Neural progenitor cell (in vitro differentiated cells): Measurements from ENCODE around the gene NOX3. TPM values are rescaled to one million over a fixed set of nuclear protein-coding genes. Genes with fewer than 3 reads are reported as not detected.

ENCODE experiments used
- DNase-seq: peaks from one replicate; pipeline ENCODE4 v3.0.0-alpha.2; 2016; ENCODE audit warnings: low spot score
- H2AFZ ChIP-seq: fragments of 200-600 bp; sonication (generic); replicated peaks from 2 replicates; pipeline ENCODE4 v1.6.1; 2016; ENCODE audit warnings: antibody characterized with exemption
- H3F3A ChIP-seq: fragments of 200-600 bp; sonication (generic); 2 replicates; pipeline ENCODE4 v1.6.1; 2016; ENCODE audit warnings: antibody characterized with exemption, low read depth
- H3K27ac ChIP-seq: fragments of 200-600 bp; sonication (generic); 2 replicates; pipeline ENCODE4 v1.5.1; 2016; ENCODE audit warnings: mild to moderate bottlenecking
- H3K27me3 ChIP-seq: fragments of 200-600 bp; sonication (generic); 2 replicates; pipeline ENCODE4 v1.6.1; 2016; ENCODE audit warnings: mild to moderate bottlenecking, moderate library complexity
- H3K36me3 ChIP-seq: fragments of 200-600 bp; sonication (generic); 2 replicates; pipeline ENCODE4 v1.5.1; 2016
- H3K4me1 ChIP-seq: fragments of 200-600 bp; sonication (generic); 2 replicates; pipeline ENCODE4 v1.6.1; 2016; ENCODE audit warnings: mixed run types
- H3K4me2 ChIP-seq: fragments of 200-600 bp; sonication (generic); 2 replicates; pipeline ENCODE4 v1.6.1; 2016
- H3K4me3 ChIP-seq: fragments of 200-600 bp; sonication (generic); 2 replicates; pipeline ENCODE4 v1.5.1; 2016
- H3K79me2 ChIP-seq: fragments of 200-600 bp; sonication (generic); 2 replicates; pipeline ENCODE4 v1.6.1; 2016; ENCODE audit warnings: low read depth
- H3K9ac ChIP-seq: fragments of 200-600 bp; sonication (generic); 2 replicates; pipeline ENCODE4 v1.6.1; 2016
- H3K9me3 ChIP-seq: fragments of 200-600 bp; sonication (generic); 2 replicates; pipeline ENCODE4 v1.5.1; 2016; ENCODE audit warnings: low read depth
- H4K20me1 ChIP-seq: fragments of 200-600 bp; sonication (generic); 2 replicates; pipeline ENCODE4 v1.6.1; 2016; ENCODE audit warnings: low read depth
- H3K27ac Mint-ChIP-seq: 3 replicates; pipeline ENCODE4 v1.8.0; 2021; ENCODE audit warnings: mixed read lengths
- H3K27me3 Mint-ChIP-seq: 2 replicates; pipeline ENCODE4 v1.8.0; 2022; ENCODE audit warnings: low read depth, mild to moderate bottlenecking, inconsistent platforms, moderate library complexity, mixed read lengths; ENCODE audit not compliant: insufficient read depth
- H3K36me3 Mint-ChIP-seq: 3 replicates; pipeline ENCODE4 v1.8.0; 2021; ENCODE audit warnings: mixed read lengths
- H3K4me1 Mint-ChIP-seq: 3 replicates; pipeline ENCODE4 v1.8.0; 2021; ENCODE audit warnings: mixed read lengths
- H3K4me3 Mint-ChIP-seq: 3 replicates; pipeline ENCODE4 v1.8.0; 2021; ENCODE audit warnings: mild to moderate bottlenecking, moderate library complexity, mixed read lengths
- H3K9me3 Mint-ChIP-seq: 3 replicates; pipeline ENCODE4 v1.8.0; 2020; ENCODE audit warnings: mixed read lengths
- EZH2 ChIP-seq: fragments of 200-600 bp; sonication (generic); IDR thresholded peaks from 2 replicates; pipeline ENCODE4 v1.6.1; 2017; ENCODE audit warnings: antibody characterized with exemption, mild to moderate bottlenecking, moderate library complexity
- EZH2phosphoT487 ChIP-seq: fragments of 200-600 bp; sonication (generic); IDR thresholded peaks from 2 replicates; pipeline ENCODE4 v1.6.1; 2017; ENCODE audit warnings: antibody characterized with exemption
- total RNA-seq: library from RNA; depleted of rRNA; stranded (reverse); fragments of >200 nt; gene quantifications from 2 replicates; pipeline ENCODE4 v1.2.3, GENCODE V29; 2015; ENCODE audit warnings: low replicate concordance
- TF ChIP-seq, protein P1 (sequence below): fragments of 200-600 bp; sonication (generic); IDR thresholded peaks from 2 replicates; pipeline ENCODE4 v1.5.1; 2017; ENCODE audit warnings: antibody characterized with exemption, mild to moderate bottlenecking

The NOX3 gene
- total RNA-seq, 1 donor from 2014 or later, result not detected

DNA sequence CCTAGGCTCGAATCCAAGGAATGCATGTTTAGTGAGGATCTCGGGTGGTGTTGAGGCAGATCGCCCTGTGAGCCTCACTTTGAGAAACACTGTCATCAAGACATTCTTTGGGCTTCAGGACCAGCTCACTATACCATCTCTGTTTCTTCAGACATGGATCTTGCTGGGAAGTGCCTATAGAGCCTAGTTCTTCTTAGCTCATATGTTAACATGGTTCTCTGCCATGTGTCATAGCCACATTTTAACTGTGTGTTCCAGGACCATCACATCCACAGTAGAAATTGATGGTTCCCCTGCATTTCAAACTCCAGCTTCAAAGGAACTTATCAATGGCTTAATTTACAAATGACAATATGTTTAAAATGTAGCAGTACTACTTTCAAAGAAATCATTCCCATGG lies 57.4 kb downstream of the NOX3 start:
- H3K27me3 ChIP-seq, result no peaks in the 10 kb centered on the region
- peaks cover 12% of the 10 kb centered on the region for H3K4me1 ChIP-seq
- no peak overlapping the region for H3K4me3 ChIP-seq
- no peaks in the 10 kb centered on the region for H3K9me3 ChIP-seq
- Mint-ChIP-seq H3K4me1 (peaks cover 5% of the 10 kb centered on the region), H3K27me3 (peaks cover 2% of the 10 kb centered on the region), H3K9me3 (no peaks in the 10 kb centered on the region), H3K27ac (no peak overlapping the region), H3K4me3 (no peak overlapping the region), H3K36me3 (no peaks in the 10 kb centered on the region)
- H3K27ac ChIP-seq, result no peak overlapping the region
- no peak for DNase-seq
- H3K9ac ChIP-seq, result no peak overlapping the region
- H3K4me2 ChIP-seq, result no peak overlapping the region
- H3K79me2 ChIP-seq, result no peaks in the 10 kb centered on the region
- no peaks in the 10 kb centered on the region for H3F3A ChIP-seq
- H3K36me3 ChIP-seq, result no peaks in the 10 kb centered on the region
- H2AFZ ChIP-seq, result no peak overlapping the region
- TF ChIP-seq EZH2, result no peak
- no peak for TF ChIP-seq EZH2phosphoT487
- TF ChIP-seq, protein P1, sequence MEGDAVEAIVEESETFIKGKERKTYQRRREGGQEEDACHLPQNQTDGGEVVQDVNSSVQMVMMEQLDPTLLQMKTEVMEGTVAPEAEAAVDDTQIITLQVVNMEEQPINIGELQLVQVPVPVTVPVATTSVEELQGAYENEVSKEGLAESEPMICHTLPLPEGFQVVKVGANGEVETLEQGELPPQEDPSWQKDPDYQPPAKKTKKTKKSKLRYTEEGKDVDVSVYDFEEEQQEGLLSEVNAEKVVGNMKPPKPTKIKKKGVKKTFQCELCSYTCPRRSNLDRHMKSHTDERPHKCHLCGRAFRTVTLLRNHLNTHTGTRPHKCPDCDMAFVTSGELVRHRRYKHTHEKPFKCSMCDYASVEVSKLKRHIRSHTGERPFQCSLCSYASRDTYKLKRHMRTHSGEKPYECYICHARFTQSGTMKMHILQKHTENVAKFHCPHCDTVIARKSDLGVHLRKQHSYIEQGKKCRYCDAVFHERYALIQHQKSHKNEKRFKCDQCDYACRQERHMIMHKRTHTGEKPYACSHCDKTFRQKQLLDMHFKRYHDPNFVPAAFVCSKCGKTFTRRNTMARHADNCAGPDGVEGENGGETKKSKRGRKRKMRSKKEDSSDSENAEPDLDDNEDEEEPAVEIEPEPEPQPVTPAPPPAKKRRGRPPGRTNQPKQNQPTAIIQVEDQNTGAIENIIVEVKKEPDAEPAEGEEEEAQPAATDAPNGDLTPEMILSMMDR, result no peak
- H4K20me1 ChIP-seq, result no peaks in the 10 kb centered on the region

DNA sequence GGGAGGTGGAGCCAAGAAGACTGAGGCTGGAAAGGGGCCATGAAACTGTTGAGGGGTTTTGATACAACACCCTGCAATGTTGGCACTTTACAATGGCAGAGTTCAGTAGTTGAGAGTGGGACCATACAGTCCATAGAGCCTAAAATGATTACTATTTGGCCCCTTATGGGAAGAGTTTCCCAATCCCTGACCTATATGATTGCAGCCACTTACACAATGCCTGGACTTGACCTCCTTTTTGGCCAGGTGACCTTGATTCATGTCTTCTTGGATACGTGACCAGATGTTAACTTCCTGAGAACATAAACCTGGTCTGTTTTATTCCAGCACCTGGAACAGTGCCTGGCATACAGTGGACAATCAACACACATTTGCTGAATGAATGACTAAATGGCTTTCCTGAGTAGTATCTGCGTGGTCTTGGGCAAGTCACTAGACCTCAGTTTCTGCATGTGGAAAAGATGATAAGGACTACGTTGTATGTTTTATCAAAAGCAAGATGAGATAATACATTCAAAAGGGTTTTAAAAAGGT lies 58.4 kb downstream of the NOX3 start:
- peaks cover 3% of the 10 kb centered on the region for H3K4me1 ChIP-seq
- no peak for TF ChIP-seq EZH2phosphoT487
- TF ChIP-seq, protein P1, result no peak
- TF ChIP-seq EZH2, result no peak
- no peaks in the 10 kb centered on the region for H3K9me3 Mint-ChIP-seq
- H4K20me1 ChIP-seq, result no peaks in the 10 kb centered on the region
- no peak overlapping the region for H3K27ac ChIP-seq
- no peaks in the 10 kb centered on the region for H3K9me3 ChIP-seq
- H3K9ac ChIP-seq, result no peak overlapping the region
- no peak for DNase-seq
- no peak overlapping the region for H3K27ac Mint-ChIP-seq
- no peaks in the 10 kb centered on the region for H3K27me3 ChIP-seq
- H3F3A ChIP-seq, result no peaks in the 10 kb centered on the region
- H2AFZ ChIP-seq, result no peak overlapping the region
- no peaks in the 10 kb centered on the region for H3K79me2 ChIP-seq
- H3K4me3 ChIP-seq, result no peak overlapping the region
- H3K27me3 Mint-ChIP-seq, result peaks cover 2% of the 10 kb centered on the region
- H3K4me3 Mint-ChIP-seq, result no peak overlapping the region
- no peaks in the 10 kb centered on the region for H3K36me3 Mint-ChIP-seq
- H3K36me3 ChIP-seq, result no peaks in the 10 kb centered on the region
- peaks cover 5% of the 10 kb centered on the region for H3K4me1 Mint-ChIP-seq
- no peak overlapping the region for H3K4me2 ChIP-seq

DNA sequence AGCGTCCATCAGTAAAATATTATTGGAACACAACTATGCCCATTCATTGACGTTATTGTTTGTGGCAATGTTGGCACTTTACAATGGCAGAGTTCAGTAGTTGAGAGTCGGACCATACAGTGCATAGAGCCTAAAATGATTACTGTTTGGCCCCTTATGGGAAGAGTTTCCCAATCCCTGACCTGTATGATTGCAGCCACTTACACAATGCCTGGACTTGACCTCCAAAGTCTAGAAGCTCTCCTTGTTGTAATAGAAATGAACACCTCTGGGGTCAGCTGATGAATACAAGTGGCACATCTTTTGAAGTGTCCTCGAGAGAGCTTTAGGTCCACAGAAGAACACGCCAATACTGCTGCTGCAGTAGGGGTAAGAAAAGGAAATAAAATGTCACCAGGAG lies 59.0 kb downstream of the NOX3 start:
- H3K9me3 Mint-ChIP-seq, result no peaks in the 10 kb centered on the region
- H3K36me3 Mint-ChIP-seq, result no peaks in the 10 kb centered on the region
- Histone ChIP-seq H3K4me2 (no peak overlapping the region), H2AFZ (no peak overlapping the region), H3K27me3 (no peaks in the 10 kb centered on the region), H3K9me3 (no peaks in the 10 kb centered on the region), H3K9ac (no peak overlapping the region), H3K4me1 (no peaks in the 10 kb centered on the region), H3K4me3 (no peak overlapping the region), H3K27ac (no peak overlapping the region), H4K20me1 (no peaks in the 10 kb centered on the region), H3K36me3 (no peaks in the 10 kb centered on the region), H3K79me2 (no peaks in the 10 kb centered on the region), H3F3A (no peaks in the 10 kb centered on the region)
- no peak for DNase-seq
- TF ChIP-seq, protein P1, result no peak
- TF ChIP-seq EZH2 (no peak), EZH2phosphoT487 (no peak)
- peaks cover 2% of the 10 kb centered on the region for H3K27me3 Mint-ChIP-seq
- no peak overlapping the region for H3K4me3 Mint-ChIP-seq
- H3K27ac Mint-ChIP-seq, result no peak overlapping the region
- H3K4me1 Mint-ChIP-seq, result peaks cover 5% of the 10 kb centered on the region
